DND-41 (cell line): ENCODE measurements around the gene POLL.

Experiments
- EZH2 ChIP-seq: IDR thresholded peaks from 3 replicates; pipeline ENCODE4 v1.6.1; 2012; ENCODE audit warnings: borderline replicate concordance, low read depth, mild to moderate bottlenecking, moderate library complexity, low read length, inconsistent platforms; ENCODE audit not compliant: severe bottlenecking
- TF ChIP-seq, protein P1 (sequence below): IDR thresholded peaks from 2 replicates; pipeline ENCODE4 v1.5.1; 2012; ENCODE audit warnings: borderline replicate concordance, low read length, moderate library complexity, mild to moderate bottlenecking; ENCODE audit not compliant: poor library complexity, severe bottlenecking; ENCODE audit errors: extremely low read depth

DNA sequence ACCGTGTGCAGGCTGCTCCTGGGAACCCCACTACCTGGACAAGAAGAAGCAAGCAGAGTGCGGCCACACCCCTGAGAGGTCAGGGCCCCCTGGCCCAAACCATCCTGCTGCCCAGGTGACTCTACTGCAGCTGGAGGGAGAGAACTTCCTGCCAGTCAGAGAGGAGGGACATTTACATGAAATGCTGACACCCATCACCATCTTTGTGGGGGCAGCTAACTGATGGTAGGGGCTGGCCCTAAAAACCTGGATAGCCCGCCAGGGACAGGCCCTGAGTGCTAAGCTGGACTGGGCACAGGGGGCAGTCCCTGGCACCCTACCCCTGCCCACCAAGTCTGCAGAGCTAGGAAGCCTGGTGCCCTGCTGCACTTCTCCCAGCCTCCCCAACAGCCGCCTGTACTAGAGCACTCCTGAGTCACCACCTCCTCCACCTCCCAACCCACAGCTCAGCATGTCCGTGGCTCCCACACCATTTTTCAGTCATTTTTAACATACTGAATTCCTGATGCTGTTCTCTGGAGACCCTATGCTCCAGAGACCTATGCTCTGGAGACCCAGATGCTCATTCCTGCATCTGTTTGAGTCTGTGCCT lies 27.6 kb upstream of the POLL start:
- TF ChIP-seq, protein P1, sequence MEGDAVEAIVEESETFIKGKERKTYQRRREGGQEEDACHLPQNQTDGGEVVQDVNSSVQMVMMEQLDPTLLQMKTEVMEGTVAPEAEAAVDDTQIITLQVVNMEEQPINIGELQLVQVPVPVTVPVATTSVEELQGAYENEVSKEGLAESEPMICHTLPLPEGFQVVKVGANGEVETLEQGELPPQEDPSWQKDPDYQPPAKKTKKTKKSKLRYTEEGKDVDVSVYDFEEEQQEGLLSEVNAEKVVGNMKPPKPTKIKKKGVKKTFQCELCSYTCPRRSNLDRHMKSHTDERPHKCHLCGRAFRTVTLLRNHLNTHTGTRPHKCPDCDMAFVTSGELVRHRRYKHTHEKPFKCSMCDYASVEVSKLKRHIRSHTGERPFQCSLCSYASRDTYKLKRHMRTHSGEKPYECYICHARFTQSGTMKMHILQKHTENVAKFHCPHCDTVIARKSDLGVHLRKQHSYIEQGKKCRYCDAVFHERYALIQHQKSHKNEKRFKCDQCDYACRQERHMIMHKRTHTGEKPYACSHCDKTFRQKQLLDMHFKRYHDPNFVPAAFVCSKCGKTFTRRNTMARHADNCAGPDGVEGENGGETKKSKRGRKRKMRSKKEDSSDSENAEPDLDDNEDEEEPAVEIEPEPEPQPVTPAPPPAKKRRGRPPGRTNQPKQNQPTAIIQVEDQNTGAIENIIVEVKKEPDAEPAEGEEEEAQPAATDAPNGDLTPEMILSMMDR: no peak
- no peak for TF ChIP-seq EZH2
